ENCODE results near the gene SORCS2. TPM values are rescaled to one million over a fixed set of nuclear protein-coding genes. Genes with fewer than 3 reads are reported as not detected.
A peak's percentile ranks its signal among the peaks of the same experiment; 100 is the strongest.

SORCS2 gene
- total RNA-seq, 4 donors from 2014 or later = 2.0 to 7.4 (median 3.6) TPM

GRCh38 chr4:7691061-7691460 lies 498.7 kb downstream of the SORCS2 start:
- Histone ChIP-seq H3K9me3 (no peaks in the 10 kb centered on the region), H3K36me3 (no peaks in the 10 kb centered on the region), H3K4me1 (no peaks in the 10 kb centered on the region), H3K4me3 (no peak overlapping the region), H3K27me3 (no peaks in the 10 kb centered on the region), H3K27ac (no peak overlapping the region)
- WGBS, 2 donors (ENCODE audit: low coverage in 1 of 2) = 100% methylated on average over 3 of the region's 6 CpGs; no CpG with 5 or more reads in 1 of the 2 donors
- no peak for TF ChIP-seq CTCF (IDR thresholded peaks at IDR 0.05)
- no peak for TF ChIP-seq POLR2A (IDR thresholded peaks at IDR 0.05)
- no peak for TF ChIP-seq POLR2AphosphoS5 (IDR thresholded peaks at IDR 0.05)
- no peak for TF ChIP-seq EP300 (IDR thresholded peaks at IDR 0.05)
- no peak for ATAC-seq

DNA sequence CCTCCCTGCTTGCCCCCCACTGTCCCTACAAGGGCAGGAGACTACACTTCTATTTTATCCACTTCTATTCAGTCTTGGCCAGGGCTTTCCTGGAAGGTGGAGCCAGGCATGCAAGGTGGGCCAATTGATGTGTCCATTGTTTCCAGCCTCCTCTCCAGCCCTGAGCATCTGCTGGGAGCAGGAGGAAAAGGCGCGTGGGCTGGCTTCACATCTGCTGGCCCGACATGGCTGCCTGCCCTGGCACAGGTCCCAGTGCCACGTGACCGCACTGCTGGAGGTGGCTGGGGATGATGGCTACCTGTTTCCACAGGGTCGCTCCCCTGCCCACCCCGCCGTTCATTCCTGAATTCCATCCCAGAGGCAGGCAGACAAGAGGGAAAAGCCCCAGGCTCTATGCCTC lies 499.6 kb downstream of the SORCS2 start:
- H3K9me3 ChIP-seq = no peaks in the 10 kb centered on the region
- H3K36me3 ChIP-seq = no peaks in the 10 kb centered on the region
- H3K27ac ChIP-seq = no peak overlapping the region
- no peaks in the 10 kb centered on the region for H3K4me1 ChIP-seq
- H3K27me3 ChIP-seq = no peaks in the 10 kb centered on the region
- 40 to 44% methylated on average over 3 to 5 of the region's 8 CpGs for WGBS, 2 donors (ENCODE audit: low coverage in 1 of 2)
- no peak for TF ChIP-seq CTCF (IDR thresholded peaks at IDR 0.05)
- no peak for TF ChIP-seq POLR2AphosphoS5 (IDR thresholded peaks at IDR 0.05)
- H3K4me3 ChIP-seq = no peak overlapping the region
- ATAC-seq = peak; percentile 20

DNA sequence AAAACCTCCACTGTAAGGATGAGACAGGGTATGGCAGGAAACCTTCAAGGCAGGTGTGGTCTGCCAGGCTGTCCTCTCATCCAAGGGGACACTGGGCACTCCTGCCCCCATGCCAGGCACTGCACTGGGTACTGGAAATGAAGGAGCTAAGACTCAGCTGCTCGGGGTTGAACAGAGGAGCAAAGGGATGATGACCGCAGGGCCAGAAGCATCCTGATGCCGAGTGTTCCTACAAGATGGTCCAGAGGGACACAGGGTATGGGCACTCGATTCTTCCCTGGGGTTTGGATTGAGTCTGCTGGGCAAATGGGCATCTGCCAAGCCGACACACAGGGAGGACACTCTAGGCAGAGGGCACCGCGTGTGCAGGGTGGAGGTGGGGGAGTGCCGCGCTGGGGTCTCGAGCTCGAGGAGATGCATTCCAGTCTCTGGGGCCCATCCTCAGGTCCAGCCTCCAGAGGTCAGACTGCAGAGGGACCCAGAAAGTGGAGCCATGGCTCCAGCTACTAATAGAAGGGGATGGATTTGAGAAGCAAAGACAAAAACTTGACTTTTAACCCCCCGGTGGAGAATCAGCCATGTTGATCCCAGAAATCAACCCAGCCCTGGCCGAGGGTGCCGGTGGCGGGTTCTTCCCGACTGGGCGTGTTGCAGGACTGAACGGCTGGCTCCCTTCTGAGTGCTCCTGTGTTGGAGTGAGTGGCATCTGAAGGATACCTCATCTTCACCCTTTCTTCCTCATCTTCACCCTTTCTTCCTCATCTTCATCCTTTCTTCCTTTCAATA lies 500.3 kb downstream of the SORCS2 start:
- ATAC-seq = no peak

DNA sequence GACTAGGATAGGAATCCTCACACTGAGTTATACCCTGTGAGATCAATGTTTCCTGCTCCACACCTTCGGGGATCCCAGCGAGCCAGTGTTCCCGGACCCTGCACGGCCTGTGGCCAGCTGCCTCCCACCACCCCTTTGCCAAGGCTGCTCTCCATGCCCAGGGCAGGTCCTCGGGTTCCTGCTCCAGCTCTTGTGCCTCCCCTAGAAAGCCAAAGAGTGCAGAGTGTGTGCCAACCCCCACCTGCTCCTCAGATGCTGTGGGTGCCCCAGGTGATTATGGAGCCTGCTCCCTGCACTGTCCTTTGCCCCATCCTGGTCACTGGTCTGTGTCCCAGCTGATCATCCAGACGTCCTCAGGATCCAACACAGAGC lies 500.9 kb downstream of the SORCS2 start:
- ATAC-seq = no peak
- no peaks in the 10 kb centered on the region for H3K9me3 ChIP-seq
- no peaks in the 10 kb centered on the region for H3K36me3 ChIP-seq
- no peaks in the 10 kb centered on the region for H3K4me1 ChIP-seq
- H3K27me3 ChIP-seq = no peaks in the 10 kb centered on the region
- TF ChIP-seq POLR2AphosphoS5 (IDR thresholded peaks at IDR 0.05) (no peak), POLR2A (IDR thresholded peaks at IDR 0.05) (no peak), EP300 (IDR thresholded peaks at IDR 0.05) (no peak), CTCF (IDR thresholded peaks at IDR 0.05) (no peak)
- no peak overlapping the region for H3K27ac ChIP-seq
- no peak overlapping the region for H3K4me3 ChIP-seq
- 80% methylated on average over 2 of the region's 6 CpGs; no CpG with 5 or more reads in 1 of the 2 donors for WGBS, 2 donors (ENCODE audit: low coverage in 1 of 2)

More for the DNA sequence above, 500.3 kb downstream of the SORCS2 start:
- Histone ChIP-seq H3K4me3 (no peak overlapping the region), H3K27me3 (no peaks in the 10 kb centered on the region), H3K27ac (no peak overlapping the region), H3K9me3 (no peaks in the 10 kb centered on the region), H3K36me3 (no peaks in the 10 kb centered on the region), H3K4me1 (no peaks in the 10 kb centered on the region)
- WGBS, 2 donors (ENCODE audit: low coverage in 1 of 2) = 50% methylated on average over 1 of the region's 18 CpGs; no CpG with 5 or more reads in 1 of the 2 donors
- TF ChIP-seq EP300 (IDR thresholded peaks at IDR 0.05) (no peak), CTCF (IDR thresholded peaks at IDR 0.05) (no peak), POLR2AphosphoS5 (IDR thresholded peaks at IDR 0.05) (no peak), POLR2A (IDR thresholded peaks at IDR 0.05) (no peak)

DNA sequence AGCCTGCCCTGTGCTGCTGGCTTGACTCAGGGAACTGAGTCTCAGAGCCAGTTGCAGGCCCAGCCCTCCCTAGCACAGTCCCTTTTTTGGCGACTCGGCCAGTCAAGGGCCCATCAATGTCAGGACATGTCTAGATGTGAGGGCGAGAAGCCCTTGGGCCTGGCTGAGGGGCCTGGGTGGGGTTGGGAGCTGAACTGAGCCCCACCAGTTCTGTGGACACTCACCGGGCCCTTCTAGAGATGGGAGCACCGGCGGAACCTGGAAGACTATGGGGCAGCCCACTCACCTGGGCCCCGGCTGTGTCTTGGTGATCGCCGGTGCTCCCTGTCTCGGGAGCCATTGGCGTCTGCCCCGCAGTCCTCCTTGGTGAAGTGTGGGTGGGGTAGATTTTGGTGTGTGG lies 501.4 kb downstream of the SORCS2 start:
- Histone ChIP-seq H3K4me1 (no peaks in the 10 kb centered on the region), H3K9me3 (no peaks in the 10 kb centered on the region), H3K4me3 (no peak overlapping the region), H3K27ac (no peak overlapping the region), H3K36me3 (no peaks in the 10 kb centered on the region), H3K27me3 (no peaks in the 10 kb centered on the region)
- TF ChIP-seq POLR2A (IDR thresholded peaks at IDR 0.05) (no peak), POLR2AphosphoS5 (IDR thresholded peaks at IDR 0.05) (no peak), EP300 (IDR thresholded peaks at IDR 0.05) (no peak), CTCF (IDR thresholded peaks at IDR 0.05) (no peak)
- no peak for ATAC-seq
- no CpG with 5 or more reads among the region's 12 CpGs for WGBS, 2 donors (ENCODE audit: low coverage in 1 of 2)
